Caco-2 (cell line): ENCODE results near the gene COL26A1. TPM values are rescaled to one million over a fixed set of nuclear protein-coding genes. Genes with fewer than 3 reads are reported as not detected.

Source experiments
- BruUV-seq: library from RNA; stranded (reverse); fragments of 400-500 nt; replicated peaks from 2 replicates; lab custom pipeline; 2021; lab: Mats Ljungman, UMichigan
- CTCF ChIA-PET: fragments of 300-600 bp; sonication (Branson Sonifier 250); formaldehyde crosslinking; loops from one replicate; lab custom pipeline; 2022; ENCODE audit warnings: antibody characterized with exemption; lab: Charles Lee
- POLR2A ChIA-PET: fragments of 300-600 bp; sonication (Branson Sonifier 250); formaldehyde crosslinking; loops from one replicate; lab custom pipeline; 2022; ENCODE audit warnings: antibody characterized with exemption; lab: Charles Lee
- DNase-seq, 2 experiments: peaks; one replicate each; pipeline versions ENCODE4 v3.0.0 to v3.0.0-alpha.2; 2020 to 2022
- H3K27me3 ChIP-seq: replicated peaks from 2 replicates; pipeline ENCODE4 v1.6.0; 2011; ENCODE audit warnings: low read length; ENCODE audit not compliant: control insufficient read depth, insufficient read depth
- H3K36me3 ChIP-seq: 2 replicates; pipeline ENCODE4 v1.5.1; 2011; ENCODE audit warnings: low read length; ENCODE audit not compliant: control insufficient read depth, insufficient read depth
- H3K4me1 ChIP-seq: fragments of 250-450 bp; sonication (Bioruptor Pico); 2 replicates; pipeline ENCODE4 v1.5.1; 2020; ENCODE audit warnings: mild to moderate bottlenecking
- H3K4me3 ChIP-seq: 2 replicates; pipeline ENCODE4 v1.5.1; 2011; ENCODE audit warnings: low read depth, mild to moderate bottlenecking, control low read depth, low read length
- H3K9me3 ChIP-seq: fragments of 250-450 bp; sonication (Bioruptor Pico); 2 replicates; pipeline ENCODE4 v1.5.1; 2020; ENCODE audit warnings: mild to moderate bottlenecking, moderate library complexity
- H3K27ac Mint-ChIP-seq: one replicate; pipeline ENCODE4 v1.8.0; 2022; ENCODE audit warnings: mixed read lengths; ENCODE audit not compliant: unreplicated experiment
- H3K27me3 Mint-ChIP-seq: one replicate; pipeline ENCODE4 v1.8.0; 2022; ENCODE audit warnings: mixed read lengths; ENCODE audit not compliant: insufficient read depth, unreplicated experiment
- H3K36me3 Mint-ChIP-seq: one replicate; pipeline ENCODE4 v1.8.0; 2022; ENCODE audit warnings: mild to moderate bottlenecking, mixed read lengths; ENCODE audit not compliant: insufficient read depth, unreplicated experiment
- H3K4me1 Mint-ChIP-seq: one replicate; pipeline ENCODE4 v1.8.0; 2022; ENCODE audit warnings: low read depth, mixed read lengths; ENCODE audit not compliant: unreplicated experiment
- H3K4me3 Mint-ChIP-seq: one replicate; pipeline ENCODE4 v1.8.0; 2022; ENCODE audit warnings: mild to moderate bottlenecking, moderate library complexity, mixed read lengths; ENCODE audit not compliant: unreplicated experiment
- H3K9me3 Mint-ChIP-seq: one replicate; pipeline ENCODE4 v1.8.0; 2022; ENCODE audit warnings: mixed read lengths; ENCODE audit not compliant: unreplicated experiment
- CTCF ChIP-seq, 2 experiments: fragments of 200-600 bp in 1 of 2; IDR thresholded peaks; 1 replicate in 1 of 2; 2 replicates in 1 of 2; pipeline versions ENCODE4 v1.5.1 to v1.8.0; 2011 to 2022; ENCODE audit warnings: antibody characterized with exemption in 1 of 2, control low read depth in 1 of 2, inconsistent platforms in 1 of 2, low read depth in 1 of 2, low read length in 1 of 2, mild to moderate bottlenecking in 1 of 2, moderate library complexity in 1 of 2; ENCODE audit not compliant: insufficient read depth in 1 of 2, severe bottlenecking in 1 of 2, unreplicated experiment in 1 of 2
- intact Hi-C: fragments of 100-400 bp; cut with micrococcal nuclease; formaldehyde crosslinking; loops from one replicate; pipeline ENCODE4 v1.10.0; 2022; ENCODE audit not compliant: unreplicated experiment
- total RNA-seq: library from RNA; stranded (reverse); gene quantifications from 2 replicates; pipeline ENCODE4 v1.2.3, GENCODE V29; 2022

Gene COL26A1
- total RNA-seq, 1 experiment from 2014 or later: 23.3 TPM

- Histone ChIP-seq H3K4me1 (0 out of 2 replicates have a peak, but pooled peaks cover 3% of the 10 kb centered on the region), H3K4me3 (no peak overlapping the region), H3K9me3 (no peaks in the 10 kb centered on the region), H3K36me3 (no peaks in the 10 kb centered on the region; the same call in 1 of the 2 replicates), H3K27me3 (no peaks in the 10 kb centered on the region)
- Mint-ChIP-seq H3K27me3 (no peaks in the 10 kb centered on the region), H3K36me3 (no peaks in the 10 kb centered on the region), H3K4me3 (no peak overlapping the region), H3K9me3 (no peaks in the 10 kb centered on the region), H3K4me1 (peaks cover 8% of the 10 kb centered on the region), H3K27ac (peak overlapping the region; percentile 58)
- intact Hi-C loops: no loop called here
- no TSS peak for BruUV-seq
- ChIA-PET CTCF (no interaction called here), POLR2A (interaction anchor here (0.5 kb wide), 1 partner anchor 44 kb away, joined by 4 read pairs; no protein-coding TSS in a partner anchor)
- no peak for TF ChIP-seq CTCF (IDR thresholded peaks at IDR 0.05; ENCODE audit: insufficient read depth in 1 of 2, low read depth in 1 of 2, low read length in 1 of 2, severe bottlenecking in 1 of 2, unreplicated experiment in 1 of 2)
- DNase-seq: peak in 1 of 2 experiments; percentile 17
These were observed 190.5 kb downstream of the COL26A1 start for GRCh38 chr7:101553018-101553770.

- Histone ChIP-seq H3K9me3 (no peaks in the 10 kb centered on the region), H3K4me1 (0 out of 2 replicates have a peak, but pooled peaks cover 3% of the 10 kb centered on the region), H3K27me3 (no peaks in the 10 kb centered on the region), H3K36me3 (no peaks in the 10 kb centered on the region; the same call in 1 of the 2 replicates), H3K4me3 (no peak overlapping the region)
- TF ChIP-seq CTCF (IDR thresholded peaks at IDR 0.05; ENCODE audit: insufficient read depth in 1 of 2, low read depth in 1 of 2, low read length in 1 of 2, severe bottlenecking in 1 of 2, unreplicated experiment in 1 of 2): no peak
- Mint-ChIP-seq H3K4me1 (peaks cover 8% of the 10 kb centered on the region), H3K9me3 (no peaks in the 10 kb centered on the region), H3K27ac (peak overlapping the region; percentile 58), H3K36me3 (no peaks in the 10 kb centered on the region), H3K27me3 (no peaks in the 10 kb centered on the region), H3K4me3 (no peak overlapping the region)
- peak in 1 of 2 experiments; percentile 30 for DNase-seq
- intact Hi-C loops: no loop called here
- BruUV-seq: no TSS peak
- ChIA-PET POLR2A (interaction anchor here (0.5 kb wide), 1 partner anchor 43 kb away, joined by 4 read pairs; no protein-coding TSS in a partner anchor), CTCF (no interaction called here)
These were observed 191.2 kb downstream of the COL26A1 start for GRCh38 chr7:101553771-101554445.

GRCh38 chr7:101554584-101555268, 192.1 kb downstream of the COL26A1 start:
- CTCF ChIA-PET: no interaction called here
- POLR2A ChIA-PET: no interaction called here
- Mint-ChIP-seq H3K9me3 (no peaks in the 10 kb centered on the region), H3K4me1 (peaks cover 8% of the 10 kb centered on the region), H3K27ac (no peak overlapping the region), H3K36me3 (no peaks in the 10 kb centered on the region), H3K4me3 (no peak overlapping the region), H3K27me3 (no peaks in the 10 kb centered on the region)
- intact Hi-C loops: no loop called here
- Histone ChIP-seq H3K4me1 (0 out of 2 replicates have a peak, but pooled peaks cover 3% of the 10 kb centered on the region), H3K9me3 (no peaks in the 10 kb centered on the region), H3K27me3 (no peaks in the 10 kb centered on the region), H3K4me3 (no peak overlapping the region), H3K36me3 (no peaks in the 10 kb centered on the region; the same call in 1 of the 2 replicates)
- BruUV-seq: no TSS peak
- no peak for TF ChIP-seq CTCF (IDR thresholded peaks at IDR 0.05; ENCODE audit: insufficient read depth in 1 of 2, low read depth in 1 of 2, low read length in 1 of 2, severe bottlenecking in 1 of 2, unreplicated experiment in 1 of 2)
- DNase-seq: no peak
